ENCODE data around the gene GPATCH11. TPM values are rescaled to one million over a fixed set of nuclear protein-coding genes. Genes with fewer than 3 reads are reported as not detected.

GPATCH11 gene
- total RNA-seq, 2 experiments from 2014 or later, result 9.9 to 11.7 TPM

DNA sequence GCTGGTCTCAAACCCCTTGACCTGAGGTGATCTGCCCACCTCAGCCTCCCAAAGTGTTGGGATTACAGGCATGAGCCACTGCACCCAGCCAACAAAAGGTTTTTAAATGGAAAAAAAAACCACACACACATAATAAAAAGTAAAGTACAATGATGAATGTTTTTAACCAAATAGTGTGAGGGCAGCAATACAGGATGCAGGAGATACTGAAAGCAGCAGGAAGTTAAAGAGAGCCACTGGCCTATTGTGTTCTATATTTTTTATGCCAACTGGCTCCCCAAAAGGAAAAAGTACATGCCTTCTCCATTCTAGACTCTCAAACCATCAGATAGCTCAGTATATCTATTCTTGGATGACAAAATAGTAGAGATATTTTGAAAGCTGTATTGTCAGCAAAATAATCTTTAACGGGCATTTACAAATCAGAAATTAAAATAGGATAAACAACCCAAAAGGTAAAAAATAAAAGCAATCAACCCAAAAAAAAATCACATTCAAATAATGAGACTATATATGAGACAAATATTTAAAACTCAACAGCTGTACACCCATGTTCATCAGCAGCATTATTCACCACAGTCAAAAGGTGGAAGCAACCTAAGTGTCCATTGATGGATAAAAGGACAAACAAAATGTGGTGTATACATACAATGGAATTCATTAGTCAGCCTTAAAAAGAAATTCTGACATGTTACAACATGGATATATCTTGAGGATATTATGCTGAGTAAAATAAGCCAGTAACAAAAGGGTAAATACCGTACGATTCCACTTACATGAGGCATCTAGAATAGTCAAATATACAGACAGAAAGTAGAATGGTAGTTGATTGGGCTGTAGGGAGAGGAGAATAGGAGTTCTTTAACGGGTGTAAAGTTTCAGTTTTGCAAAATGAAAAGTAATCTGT, 26.2 kb downstream of the GPATCH11 start:
- no peak overlapping the region for H3K27ac Mint-ChIP-seq
- no peak overlapping the region for H3K4me3 Mint-ChIP-seq
- POLR2A ChIA-PET, result no interaction called here
- no peak for DNase-seq
- no peaks in the 10 kb centered on the region for H3K9me3 Mint-ChIP-seq
- H3K4me1 Mint-ChIP-seq (ENCODE audit: low read depth), result no peaks in the 10 kb centered on the region
- CTCF ChIA-PET, result interaction anchor here (1.0 kb wide), 1 partner anchor 8 kb away, joined by 4 read pairs; no protein-coding TSS in a partner anchor
- intact Hi-C loops (cut with micrococcal nuclease), result no loop called here
- no peak for ATAC-seq
- no peaks in the 10 kb centered on the region for H3K27me3 Mint-ChIP-seq
- peaks cover 27% of the 10 kb centered on the region for H3K36me3 Mint-ChIP-seq (ENCODE audit: low read depth)
- TF ChIP-seq, protein P1, sequence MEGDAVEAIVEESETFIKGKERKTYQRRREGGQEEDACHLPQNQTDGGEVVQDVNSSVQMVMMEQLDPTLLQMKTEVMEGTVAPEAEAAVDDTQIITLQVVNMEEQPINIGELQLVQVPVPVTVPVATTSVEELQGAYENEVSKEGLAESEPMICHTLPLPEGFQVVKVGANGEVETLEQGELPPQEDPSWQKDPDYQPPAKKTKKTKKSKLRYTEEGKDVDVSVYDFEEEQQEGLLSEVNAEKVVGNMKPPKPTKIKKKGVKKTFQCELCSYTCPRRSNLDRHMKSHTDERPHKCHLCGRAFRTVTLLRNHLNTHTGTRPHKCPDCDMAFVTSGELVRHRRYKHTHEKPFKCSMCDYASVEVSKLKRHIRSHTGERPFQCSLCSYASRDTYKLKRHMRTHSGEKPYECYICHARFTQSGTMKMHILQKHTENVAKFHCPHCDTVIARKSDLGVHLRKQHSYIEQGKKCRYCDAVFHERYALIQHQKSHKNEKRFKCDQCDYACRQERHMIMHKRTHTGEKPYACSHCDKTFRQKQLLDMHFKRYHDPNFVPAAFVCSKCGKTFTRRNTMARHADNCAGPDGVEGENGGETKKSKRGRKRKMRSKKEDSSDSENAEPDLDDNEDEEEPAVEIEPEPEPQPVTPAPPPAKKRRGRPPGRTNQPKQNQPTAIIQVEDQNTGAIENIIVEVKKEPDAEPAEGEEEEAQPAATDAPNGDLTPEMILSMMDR (IDR thresholded peaks at IDR 0.05), result no peak

DNA sequence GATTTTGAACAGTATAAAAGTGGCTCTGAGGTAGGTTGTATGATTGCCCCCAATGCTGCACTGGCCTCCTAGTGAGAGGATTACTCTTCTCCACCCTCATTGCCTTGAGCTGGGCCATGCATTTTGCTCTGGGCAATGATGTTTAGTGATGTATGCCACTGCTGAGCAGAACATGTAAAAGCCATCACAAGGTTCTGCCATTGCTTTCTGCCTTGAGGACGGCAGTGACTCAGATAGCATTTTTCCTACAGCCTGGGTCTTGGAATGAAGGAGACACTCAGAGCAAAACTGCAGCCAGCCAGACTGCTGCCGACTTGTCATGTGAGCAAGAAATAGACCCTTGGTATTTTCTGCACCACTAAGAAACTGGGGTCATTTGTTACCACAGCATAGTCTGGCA, 27.6 kb downstream of the GPATCH11 start:
- TF ChIP-seq, protein P1 (IDR thresholded peaks at IDR 0.05), result no peak
- CTCF ChIA-PET, result interaction anchor here (1.0 kb wide), 1 partner anchor 9 kb away, joined by 4 read pairs; no protein-coding TSS in a partner anchor
- Mint-ChIP-seq H3K36me3 (ENCODE audit: low read depth) (peaks cover 29% of the 10 kb centered on the region), H3K4me1 (ENCODE audit: low read depth) (no peaks in the 10 kb centered on the region), H3K27me3 (no peaks in the 10 kb centered on the region), H3K9me3 (no peaks in the 10 kb centered on the region), H3K27ac (no peak overlapping the region), H3K4me3 (no peak overlapping the region)
- POLR2A ChIA-PET, result no interaction called here
- DNase-seq (no peak), ATAC-seq (no peak)
- intact Hi-C loops (cut with micrococcal nuclease), result no loop called here

DNA sequence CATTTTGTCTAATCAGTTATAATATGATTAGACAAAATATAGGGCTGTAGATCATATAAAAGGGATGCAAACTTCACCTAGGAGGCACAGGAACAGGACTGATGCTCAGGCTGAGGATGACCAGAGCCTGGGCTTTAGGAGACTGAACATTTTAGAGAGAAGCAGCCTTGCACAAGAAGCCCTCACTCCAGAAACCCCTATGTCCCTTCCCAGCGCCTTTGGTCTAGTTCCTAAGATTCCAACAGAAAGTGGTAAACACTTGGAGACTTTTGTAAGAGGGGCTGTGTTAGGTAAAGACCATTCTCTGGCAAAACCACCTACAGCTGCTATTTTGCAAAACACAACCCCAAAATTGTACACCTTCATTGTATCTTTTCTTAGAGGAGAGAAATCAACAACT, 33.2 kb downstream of the GPATCH11 start:
- POLR2A ChIA-PET, result interaction anchor here (0.7 kb wide), 1 partner anchor 183 kb away, joined by 3 read pairs; no protein-coding TSS in a partner anchor
- H3K4me1 Mint-ChIP-seq (ENCODE audit: low read depth), result no peaks in the 10 kb centered on the region

DNA sequence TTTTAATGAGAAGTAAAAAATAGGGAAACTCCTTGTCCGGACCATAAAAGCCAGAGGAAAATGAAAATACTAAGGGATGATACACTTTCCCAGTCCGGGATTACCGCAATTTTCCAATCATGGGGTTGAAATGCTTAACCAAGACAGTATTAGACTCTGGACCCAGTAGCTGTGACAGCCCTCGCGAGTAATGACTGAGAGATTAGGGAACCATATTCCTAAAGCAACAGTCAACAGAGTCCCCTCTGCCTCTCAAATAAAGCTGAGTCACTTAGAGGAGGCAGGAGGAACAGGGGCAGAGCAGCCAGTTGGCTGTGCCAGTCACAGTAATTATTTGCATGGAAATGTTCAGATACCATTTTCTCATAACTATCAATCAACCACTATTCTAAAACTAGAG, 34.8 kb downstream of the GPATCH11 start:
- intact Hi-C loops (cut with micrococcal nuclease), result no loop called here
- DNase-seq, result no peak
- H3K36me3 Mint-ChIP-seq (ENCODE audit: low read depth), result peaks cover 16% of the 10 kb centered on the region
- no peaks in the 10 kb centered on the region for H3K9me3 Mint-ChIP-seq
- TF ChIP-seq, protein P1 (IDR thresholded peaks at IDR 0.05), result no peak
- H3K4me3 Mint-ChIP-seq, result no peak overlapping the region
- no peak overlapping the region for H3K27ac Mint-ChIP-seq
- no peak for ATAC-seq
- H3K27me3 Mint-ChIP-seq, result no peaks in the 10 kb centered on the region
- H3K4me1 Mint-ChIP-seq (ENCODE audit: low read depth), result no peaks in the 10 kb centered on the region
- CTCF ChIA-PET, result no interaction called here
- POLR2A ChIA-PET, result no interaction called here

More for the DNA sequence above, 33.2 kb downstream of the GPATCH11 start:
- H3K27me3 Mint-ChIP-seq, result no peaks in the 10 kb centered on the region
- H3K27ac Mint-ChIP-seq, result no peak overlapping the region
- H3K36me3 Mint-ChIP-seq (ENCODE audit: low read depth), result peaks cover 21% of the 10 kb centered on the region
- CTCF ChIA-PET, result interaction anchor here (1.1 kb wide), 1 partner anchor 51 kb away, joined by 3 read pairs; no protein-coding TSS in a partner anchor
- DNase-seq (no peak), ATAC-seq (no peak)
- H3K4me3 Mint-ChIP-seq, result no peak overlapping the region
- H3K9me3 Mint-ChIP-seq, result no peaks in the 10 kb centered on the region
- TF ChIP-seq, protein P1 (IDR thresholded peaks at IDR 0.05), result no peak
- intact Hi-C loops (cut with micrococcal nuclease), result no loop called here

DNA sequence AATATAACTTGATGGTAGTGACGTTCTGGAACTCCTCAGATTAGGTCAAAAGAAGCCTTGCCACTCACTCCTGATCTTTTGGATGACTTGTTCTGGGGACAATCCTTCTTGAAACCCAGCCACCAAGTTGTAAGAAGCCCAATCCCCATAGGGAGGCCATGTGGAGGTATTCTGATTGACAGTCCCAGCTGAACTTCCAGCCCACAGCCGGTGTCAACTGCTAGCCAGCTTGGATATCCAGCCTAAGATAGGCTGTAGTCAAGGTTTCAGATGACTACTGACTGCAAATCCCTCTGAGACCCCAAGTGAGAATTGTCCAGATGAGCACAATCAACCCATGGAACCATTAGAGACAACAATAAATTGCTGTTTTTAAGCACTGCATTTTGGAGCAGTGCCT, 41.1 kb downstream of the GPATCH11 start:
- H3K9me3 Mint-ChIP-seq, result no peaks in the 10 kb centered on the region
- DNase-seq, result no peak
- peaks cover 39% of the 10 kb centered on the region for H3K36me3 Mint-ChIP-seq (ENCODE audit: low read depth)
- TF ChIP-seq, protein P1 (IDR thresholded peaks at IDR 0.05), result no peak
- CTCF ChIA-PET, result no interaction called here
- intact Hi-C loops (cut with micrococcal nuclease), result no loop called here
- no peaks in the 10 kb centered on the region for H3K4me1 Mint-ChIP-seq (ENCODE audit: low read depth)
- ATAC-seq, result no peak
- POLR2A ChIA-PET, result no interaction called here
- no peak overlapping the region for H3K27ac Mint-ChIP-seq
- no peak overlapping the region for H3K4me3 Mint-ChIP-seq
- H3K27me3 Mint-ChIP-seq, result no peaks in the 10 kb centered on the region
